ENCODE measurements around the gene APH1A. TPM values are rescaled to one million over a fixed set of nuclear protein-coding genes. Genes with fewer than 3 reads are reported as not detected.

Gene APH1A
- total and polyA plus RNA-seq, 2 of the 13 experiments (the other 11 are each of a cell fraction or from before 2014, with no cell fraction given): 114 to 130 TPM

DNA sequence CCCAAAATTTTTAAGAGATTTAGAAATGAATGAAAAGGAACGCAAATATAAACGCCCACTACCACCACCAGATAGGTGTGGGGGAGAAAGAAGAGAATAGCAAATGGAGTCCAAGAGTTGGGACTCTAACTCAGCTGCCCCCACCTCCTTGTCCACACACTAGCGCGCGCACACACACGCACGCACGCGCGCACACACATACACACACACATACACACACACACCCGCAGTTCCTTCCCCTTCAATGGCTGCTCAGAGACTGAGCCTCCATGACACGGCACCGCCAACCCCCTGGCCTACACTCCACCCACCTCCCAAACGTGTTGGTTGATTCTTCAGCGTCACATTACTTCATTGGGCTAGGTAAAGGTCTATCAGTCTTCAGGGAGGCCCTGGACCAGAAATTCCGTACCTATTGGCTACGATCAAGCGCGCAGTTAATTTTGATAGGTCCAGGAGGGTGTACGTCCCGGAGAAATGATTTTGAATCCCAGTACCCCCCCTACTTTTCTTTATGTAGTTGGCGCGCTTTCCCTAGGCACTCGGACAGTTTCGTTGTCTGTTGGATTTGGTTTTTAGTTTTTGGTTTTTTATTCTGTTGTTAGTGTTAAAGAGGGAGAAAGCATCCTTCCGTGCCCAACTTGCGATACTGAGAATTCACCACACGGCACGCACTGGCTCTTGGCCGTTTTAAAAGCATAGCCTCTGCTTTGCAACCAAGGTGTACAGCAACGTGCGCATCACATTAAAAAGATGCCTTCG is 32.8 kb downstream of the APH1A start, which contains the start of gene ANP32E (continued):
- TF ChIP-seq, protein P1, sequence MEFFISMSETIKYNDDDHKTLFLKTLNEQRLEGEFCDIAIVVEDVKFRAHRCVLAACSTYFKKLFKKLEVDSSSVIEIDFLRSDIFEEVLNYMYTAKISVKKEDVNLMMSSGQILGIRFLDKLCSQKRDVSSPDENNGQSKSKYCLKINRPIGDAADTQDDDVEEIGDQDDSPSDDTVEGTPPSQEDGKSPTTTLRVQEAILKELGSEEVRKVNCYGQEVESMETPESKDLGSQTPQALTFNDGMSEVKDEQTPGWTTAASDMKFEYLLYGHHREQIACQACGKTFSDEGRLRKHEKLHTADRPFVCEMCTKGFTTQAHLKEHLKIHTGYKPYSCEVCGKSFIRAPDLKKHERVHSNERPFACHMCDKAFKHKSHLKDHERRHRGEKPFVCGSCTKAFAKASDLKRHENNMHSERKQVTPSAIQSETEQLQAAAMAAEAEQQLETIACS (CRISPR knock-in tag; IDR thresholded peaks at IDR 0.05): peak; percentile 94
- no peak for TF ChIP-seq ZNF629 (CRISPR knock-in tag; conservative IDR thresholded peaks at IDR 0.05)
- TF ChIP-seq ZNF230 (CRISPR knock-in tag; IDR thresholded peaks at IDR 0.05): peak; percentile 84; the same call in 1 of the 2 replicates
- TF ChIP-seq, protein P2, sequence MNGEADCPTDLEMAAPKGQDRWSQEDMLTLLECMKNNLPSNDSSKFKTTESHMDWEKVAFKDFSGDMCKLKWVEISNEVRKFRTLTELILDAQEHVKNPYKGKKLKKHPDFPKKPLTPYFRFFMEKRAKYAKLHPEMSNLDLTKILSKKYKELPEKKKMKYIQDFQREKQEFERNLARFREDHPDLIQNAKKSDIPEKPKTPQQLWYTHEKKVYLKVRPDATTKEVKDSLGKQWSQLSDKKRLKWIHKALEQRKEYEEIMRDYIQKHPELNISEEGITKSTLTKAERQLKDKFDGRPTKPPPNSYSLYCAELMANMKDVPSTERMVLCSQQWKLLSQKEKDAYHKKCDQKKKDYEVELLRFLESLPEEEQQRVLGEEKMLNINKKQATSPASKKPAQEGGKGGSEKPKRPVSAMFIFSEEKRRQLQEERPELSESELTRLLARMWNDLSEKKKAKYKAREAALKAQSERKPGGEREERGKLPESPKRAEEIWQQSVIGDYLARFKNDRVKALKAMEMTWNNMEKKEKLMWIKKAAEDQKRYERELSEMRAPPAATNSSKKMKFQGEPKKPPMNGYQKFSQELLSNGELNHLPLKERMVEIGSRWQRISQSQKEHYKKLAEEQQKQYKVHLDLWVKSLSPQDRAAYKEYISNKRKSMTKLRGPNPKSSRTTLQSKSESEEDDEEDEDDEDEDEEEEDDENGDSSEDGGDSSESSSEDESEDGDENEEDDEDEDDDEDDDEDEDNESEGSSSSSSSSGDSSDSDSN (CRISPR knock-in tag; IDR thresholded peaks at IDR 0.05): peak; percentile 71
- TF ChIP-seq, protein P3, sequence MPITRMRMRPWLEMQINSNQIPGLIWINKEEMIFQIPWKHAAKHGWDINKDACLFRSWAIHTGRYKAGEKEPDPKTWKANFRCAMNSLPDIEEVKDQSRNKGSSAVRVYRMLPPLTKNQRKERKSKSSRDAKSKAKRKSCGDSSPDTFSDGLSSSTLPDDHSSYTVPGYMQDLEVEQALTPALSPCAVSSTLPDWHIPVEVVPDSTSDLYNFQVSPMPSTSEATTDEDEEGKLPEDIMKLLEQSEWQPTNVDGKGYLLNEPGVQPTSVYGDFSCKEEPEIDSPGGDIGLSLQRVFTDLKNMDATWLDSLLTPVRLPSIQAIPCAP (CRISPR knock-in tag; IDR thresholded peaks at IDR 0.05; ENCODE audit: low read depth): 0 out of 2 replicates have a peak, but pooled peaks have one; percentile 60
- peak; percentile 63; the same call in 1 of the 2 replicates for TF ChIP-seq ZNF788 (CRISPR knock-in tag; IDR thresholded peaks at IDR 0.05; ENCODE audit: borderline replicate concordance)
- TF ChIP-seq IKZF4 (CRISPR knock-in tag; IDR thresholded peaks at IDR 0.05; ENCODE audit: borderline replicate concordance, low read depth, not compliant biosample characterization): peak; percentile 43
- no peak for TF ChIP-seq BRCA1 (CRISPR knock-in tag; IDR thresholded peaks at IDR 0.05)
- TF ChIP-seq ZNF768 (CRISPR knock-in tag; IDR thresholded peaks at IDR 0.05): peak; percentile 52; the same call in 1 of the 2 replicates
- TF ChIP-seq ZIK1 (CRISPR knock-in tag; IDR thresholded peaks at IDR 0.05; ENCODE audit: borderline replicate concordance, low read depth): peak; percentile 71; the same call in 1 of the 2 replicates
- 0 out of 2 replicates have a peak, but pooled peaks have one; percentile 53 for TF ChIP-seq ZNF598 (CRISPR knock-in tag; IDR thresholded peaks at IDR 0.05; ENCODE audit: borderline replicate concordance)
- TF ChIP-seq, protein P4, sequence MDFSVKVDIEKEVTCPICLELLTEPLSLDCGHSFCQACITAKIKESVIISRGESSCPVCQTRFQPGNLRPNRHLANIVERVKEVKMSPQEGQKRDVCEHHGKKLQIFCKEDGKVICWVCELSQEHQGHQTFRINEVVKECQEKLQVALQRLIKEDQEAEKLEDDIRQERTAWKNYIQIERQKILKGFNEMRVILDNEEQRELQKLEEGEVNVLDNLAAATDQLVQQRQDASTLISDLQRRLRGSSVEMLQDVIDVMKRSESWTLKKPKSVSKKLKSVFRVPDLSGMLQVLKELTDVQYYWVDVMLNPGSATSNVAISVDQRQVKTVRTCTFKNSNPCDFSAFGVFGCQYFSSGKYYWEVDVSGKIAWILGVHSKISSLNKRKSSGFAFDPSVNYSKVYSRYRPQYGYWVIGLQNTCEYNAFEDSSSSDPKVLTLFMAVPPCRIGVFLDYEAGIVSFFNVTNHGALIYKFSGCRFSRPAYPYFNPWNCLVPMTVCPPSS (IDR thresholded peaks at IDR 0.05): no peak
- TF ChIP-seq SAP130 (CRISPR knock-in tag; IDR thresholded peaks at IDR 0.05; ENCODE audit: low read depth): peak; percentile 93
- peak; percentile 41; the same call in 1 of the 2 replicates for TF ChIP-seq ATF7-NPFF (CRISPR knock-in tag; IDR thresholded peaks at IDR 0.05; ENCODE audit: low read depth)
- TF ChIP-seq SOX5 (CRISPR knock-in tag; IDR thresholded peaks at IDR 0.05; ENCODE audit: borderline replicate concordance): peak; percentile 50; the same call in 1 of the 2 replicates
- no peak for TF ChIP-seq ZSCAN22 (CRISPR knock-in tag; IDR thresholded peaks at IDR 0.05)
- peak; percentile 73; the same call in 1 of the 2 replicates for TF ChIP-seq GTF2F1 (IDR thresholded peaks at IDR 0.05; ENCODE audit: low read length)
- no peak for TF ChIP-seq ZNF263 (CRISPR knock-in tag; IDR thresholded peaks at IDR 0.05)
- peak; percentile 69; the same call in 1 of the 2 replicates for TF ChIP-seq ZNF607 (CRISPR knock-in tag; IDR thresholded peaks at IDR 0.05; ENCODE audit: borderline replicate concordance)
- 0 out of 2 replicates have a peak, but pooled peaks have one; percentile 13 for TF ChIP-seq ZNF205 (CRISPR knock-in tag; IDR thresholded peaks at IDR 0.05)
- TF ChIP-seq ZNF550 (CRISPR knock-in tag; IDR thresholded peaks at IDR 0.05; ENCODE audit: borderline replicate concordance): no peak
- TF ChIP-seq ZNF737 (CRISPR knock-in tag; IDR thresholded peaks at IDR 0.05; ENCODE audit: borderline replicate concordance): no peak
- no peak for TF ChIP-seq TEAD2 (CRISPR knock-in tag; IDR thresholded peaks at IDR 0.05)
- TF ChIP-seq ZBTB42 (CRISPR knock-in tag; IDR thresholded peaks at IDR 0.05): peak; percentile 63; the same call in 1 of the 2 replicates
- no peak for TF ChIP-seq SRSF1 (optimal IDR thresholded peaks at IDR 0.05; ENCODE audit: low read depth, low read length)

Measured in HepG2 (cell line).